HG02840 (cell line): ENCODE results near the gene FBXO24.
"Not testable (repeated sequence)": the region's sequence is repeated elsewhere in the genome, so short reads cannot be mapped to it uniquely, and the experiment has no call there.

ENCODE experiments used
- ATAC-seq: cut with Tn5 transposase; IDR thresholded peaks from one replicate; pipeline ENCODE4 v1.9.1; 2021; ENCODE audit warnings: mild to moderate bottlenecking, moderate library complexity, moderate number of reproducible peaks; ENCODE audit not compliant: unreplicated experiment, low FRiP score

The FBXO24 gene, protein sequence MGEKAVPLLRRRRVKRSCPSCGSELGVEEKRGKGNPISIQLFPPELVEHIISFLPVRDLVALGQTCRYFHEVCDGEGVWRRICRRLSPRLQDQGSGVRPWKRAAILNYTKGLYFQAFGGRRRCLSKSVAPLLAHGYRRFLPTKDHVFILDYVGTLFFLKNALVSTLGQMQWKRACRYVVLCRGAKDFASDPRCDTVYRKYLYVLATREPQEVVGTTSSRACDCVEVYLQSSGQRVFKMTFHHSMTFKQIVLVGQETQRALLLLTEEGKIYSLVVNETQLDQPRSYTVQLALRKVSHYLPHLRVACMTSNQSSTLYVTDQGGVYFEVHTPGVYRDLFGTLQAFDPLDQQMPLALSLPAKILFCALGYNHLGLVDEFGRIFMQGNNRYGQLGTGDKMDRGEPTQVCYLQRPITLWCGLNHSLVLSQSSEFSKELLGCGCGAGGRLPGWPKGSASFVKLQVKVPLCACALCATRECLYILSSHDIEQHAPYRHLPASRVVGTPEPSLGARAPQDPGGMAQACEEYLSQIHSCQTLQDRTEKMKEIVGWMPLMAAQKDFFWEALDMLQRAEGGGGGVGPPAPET

DNA sequence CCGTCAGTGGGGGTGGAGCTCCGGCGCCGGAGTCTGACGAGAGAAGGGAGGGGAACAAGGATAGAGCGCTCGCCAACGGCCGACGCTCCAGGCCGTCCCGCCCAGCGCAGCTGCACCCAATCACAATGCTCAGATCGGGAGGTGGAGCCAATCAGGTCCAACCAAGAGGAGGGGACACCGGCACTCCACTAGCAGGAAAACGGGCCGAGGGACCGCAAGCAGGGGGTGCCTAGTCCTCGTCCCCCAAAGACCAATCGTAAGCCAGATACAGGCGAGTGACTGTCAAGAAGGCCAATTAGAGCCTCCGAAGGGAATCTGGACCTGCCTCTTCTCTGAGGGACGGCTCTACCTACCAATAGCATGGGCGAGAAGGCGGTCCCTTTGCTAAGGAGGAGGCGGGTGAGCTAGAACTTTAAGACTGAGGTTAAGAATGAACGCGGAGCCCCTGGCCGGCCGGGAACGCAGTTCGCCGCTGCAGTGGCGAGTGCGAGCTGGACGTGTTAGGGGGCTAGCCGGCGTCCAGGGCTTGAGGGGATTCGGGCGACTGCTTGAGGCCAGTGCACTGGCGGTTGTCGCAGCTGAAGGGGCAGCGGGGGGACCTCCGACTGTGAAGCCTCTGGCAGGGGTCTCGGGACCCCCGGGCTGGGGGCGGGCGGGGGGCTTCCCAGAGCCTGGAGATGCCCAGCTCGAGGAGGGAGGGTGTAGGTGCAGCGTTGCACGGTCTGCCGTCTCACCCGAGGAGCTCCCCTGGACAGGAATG lies at the start of gene FBXO24:
Gene FBXO24, plus strand, starts transcription at position 63 of the 760 bp plus-strand sequence. Its CDS starts 298 bp downstream, at position 361.
- ATAC-seq: peak; percentile 86

DNA sequence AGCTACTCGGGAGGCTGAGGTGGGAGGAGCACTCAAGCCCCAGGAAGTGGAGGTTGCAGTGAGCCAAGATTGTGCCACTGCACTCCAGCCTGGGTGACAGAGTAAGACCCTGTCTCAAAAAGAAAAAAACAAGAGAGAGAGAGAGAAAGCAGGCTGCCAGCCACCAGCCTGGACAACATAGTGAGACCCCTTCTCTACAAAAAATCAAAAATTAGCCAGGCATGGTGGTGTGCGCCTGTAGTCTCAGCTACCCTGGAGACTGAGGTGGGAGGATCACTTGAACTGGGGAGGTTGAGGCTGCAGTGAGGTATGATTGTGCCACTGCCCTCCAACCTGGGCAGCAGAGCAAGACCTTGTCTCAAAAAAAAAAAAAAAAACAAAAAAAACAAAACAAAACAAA lies 49.4 kb upstream of the FBXO24 start:
- not testable (repeated sequence) for ATAC-seq

DNA sequence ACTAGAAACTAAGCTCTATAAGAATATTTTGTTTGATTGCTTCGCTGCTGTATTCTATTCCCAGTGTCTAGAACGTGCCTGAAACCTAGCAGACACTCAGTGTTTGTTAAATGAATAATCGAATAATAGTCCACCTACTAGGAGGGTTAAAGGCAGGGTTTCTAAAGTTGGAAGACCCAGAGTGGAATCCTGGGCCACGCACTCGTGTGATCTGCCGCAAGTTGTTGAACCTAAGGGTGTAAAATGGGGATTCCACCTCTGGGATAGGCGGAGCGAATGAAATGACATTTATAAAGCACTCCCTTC lies 47.8 kb upstream of the FBXO24 start:
- ATAC-seq: no peak

DNA sequence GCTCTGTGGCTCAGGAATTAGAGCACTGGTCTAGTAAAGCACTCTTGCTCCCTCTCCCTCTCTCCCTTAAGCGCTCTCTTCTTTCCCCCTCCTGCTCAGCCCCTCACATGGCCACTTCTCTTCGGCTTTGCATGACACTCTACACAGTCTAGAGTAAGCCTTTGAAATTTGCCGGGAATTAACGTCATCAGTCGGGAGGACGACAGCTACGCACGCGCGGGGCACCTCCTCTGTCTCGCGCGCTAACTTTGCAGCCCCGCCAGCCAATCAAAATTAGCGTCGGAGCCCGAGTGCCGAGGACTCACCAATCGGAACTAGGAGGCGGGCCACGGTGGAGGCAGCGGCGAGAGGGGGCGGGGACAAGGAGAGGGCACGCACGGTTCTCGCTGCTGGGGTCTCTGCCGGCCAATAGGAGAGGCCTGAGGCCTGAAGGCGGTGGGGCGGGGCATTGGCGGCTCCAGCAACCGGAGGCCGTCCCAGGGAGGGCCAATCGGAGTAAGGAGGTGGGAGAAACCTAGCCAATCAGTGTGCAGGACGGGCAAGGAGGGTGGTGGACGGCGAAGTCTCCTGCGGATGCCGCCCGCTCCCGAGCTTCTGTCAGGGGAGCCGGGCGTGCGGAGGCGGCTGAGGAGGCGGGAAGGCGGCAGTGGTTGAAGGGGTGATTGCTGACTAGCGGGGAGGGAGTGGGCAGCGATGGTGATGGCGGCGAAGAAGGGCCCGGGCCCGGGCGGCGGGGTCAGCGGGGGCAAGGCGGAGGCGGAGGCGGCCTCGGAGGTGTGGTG lies 47.3 kb upstream of the FBXO24 start, which contains the start of gene AGFG2:
Gene AGFG2, plus strand, starts transcription at position 550 of the 782 bp plus-strand sequence. Its CDS starts 144 bp downstream, at position 694.
- ATAC-seq: peak; percentile 93

DNA sequence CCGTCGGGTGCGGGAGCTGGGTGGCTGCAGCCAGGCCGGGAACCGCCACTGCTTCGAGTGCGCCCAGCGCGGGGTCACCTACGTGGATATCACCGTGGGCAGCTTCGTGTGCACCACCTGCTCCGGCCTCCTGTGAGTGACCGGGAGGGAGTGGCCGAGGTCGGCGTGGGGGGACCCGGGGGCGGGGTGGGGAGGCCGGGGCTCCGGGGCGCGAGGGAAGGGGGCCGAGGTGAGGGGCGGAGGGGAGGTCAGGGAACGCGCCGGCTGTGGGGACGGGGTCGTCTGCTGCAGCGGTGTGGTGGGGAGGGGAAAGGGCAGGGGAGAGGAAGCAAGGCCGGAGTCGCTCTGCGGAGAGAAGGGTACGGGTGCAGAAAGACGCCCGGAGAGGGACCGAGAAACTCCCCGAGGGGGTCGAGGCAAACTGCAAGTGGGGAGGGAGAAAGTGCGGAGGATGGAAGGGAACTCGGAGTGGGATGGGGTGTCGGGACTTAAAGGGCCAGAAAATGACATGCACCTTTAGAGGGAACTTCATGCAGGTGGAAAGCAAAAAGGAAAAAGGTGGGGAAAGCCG lies 46.6 kb upstream of the FBXO24 start:
- ATAC-seq: no peak

DNA sequence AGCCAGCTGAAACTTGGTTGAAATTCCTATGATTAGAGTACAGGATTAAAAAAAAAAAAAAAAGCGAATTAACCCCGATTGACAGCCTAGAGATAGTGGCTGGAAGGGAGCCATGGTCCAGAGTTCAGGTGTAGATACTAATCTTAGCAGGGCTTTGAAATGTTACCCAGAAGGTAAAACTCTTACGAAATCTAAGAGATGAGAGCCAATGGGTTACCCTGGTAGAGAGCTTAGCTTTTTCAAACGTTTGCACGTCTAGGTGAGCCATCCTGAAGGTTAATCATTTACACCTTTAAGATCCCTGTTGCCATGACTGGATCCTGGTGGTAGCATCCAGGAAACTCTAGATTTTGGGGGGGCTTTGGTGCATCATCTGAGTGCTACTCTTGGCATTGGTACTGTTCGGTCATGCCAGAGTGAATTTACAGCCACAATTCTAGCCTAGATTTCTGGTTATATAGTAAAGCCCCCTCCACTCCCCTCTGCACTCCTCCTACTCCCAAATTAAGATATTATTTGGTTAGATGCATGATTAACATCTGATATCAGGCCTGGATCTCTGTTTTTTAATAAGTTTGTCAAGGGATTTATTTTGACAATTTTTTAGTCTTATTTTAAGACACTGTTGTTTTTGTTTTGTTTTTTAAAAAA lies 45.9 kb upstream of the FBXO24 start:
- ATAC-seq: no peak

DNA sequence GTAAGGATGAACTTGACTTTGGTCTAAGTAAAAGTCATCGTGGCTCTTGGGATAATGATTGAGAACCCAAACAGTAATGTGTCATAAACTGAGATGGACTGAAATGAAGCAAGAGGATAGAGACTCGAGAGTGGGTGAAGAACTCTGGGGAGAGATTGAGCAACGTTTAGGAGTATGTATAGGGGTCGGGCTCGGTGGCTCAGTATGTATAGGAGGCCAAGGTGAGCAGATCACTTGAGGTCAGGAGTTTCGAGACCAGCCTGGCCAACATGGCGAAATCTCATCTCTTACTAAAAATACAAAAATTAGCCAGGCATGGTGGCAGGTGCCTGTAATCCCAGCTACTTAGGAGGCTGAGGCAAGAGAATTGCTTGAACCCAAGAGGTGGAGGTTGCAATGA lies 44.8 kb upstream of the FBXO24 start:
- not testable (repeated sequence) for ATAC-seq

DNA sequence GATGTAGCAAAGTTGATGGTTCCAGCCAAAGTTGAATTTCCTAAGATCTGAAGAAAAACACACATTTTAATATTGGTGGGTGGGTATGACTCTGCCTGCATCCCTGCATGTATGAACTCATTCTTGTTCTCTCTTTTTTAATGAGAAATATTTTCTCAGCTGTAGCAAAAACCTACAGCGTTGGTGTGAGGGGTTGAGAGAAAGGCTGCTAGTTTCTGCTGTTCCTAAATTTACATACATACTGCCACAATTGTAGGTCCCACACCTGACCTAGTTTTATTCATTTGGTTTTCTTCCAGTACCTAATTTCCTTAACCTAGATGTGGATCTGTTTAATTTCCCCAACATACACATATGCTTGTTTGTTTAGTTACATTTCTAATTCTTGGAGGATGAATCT lies 42.5 kb upstream of the FBXO24 start:
- ATAC-seq: no peak

DNA sequence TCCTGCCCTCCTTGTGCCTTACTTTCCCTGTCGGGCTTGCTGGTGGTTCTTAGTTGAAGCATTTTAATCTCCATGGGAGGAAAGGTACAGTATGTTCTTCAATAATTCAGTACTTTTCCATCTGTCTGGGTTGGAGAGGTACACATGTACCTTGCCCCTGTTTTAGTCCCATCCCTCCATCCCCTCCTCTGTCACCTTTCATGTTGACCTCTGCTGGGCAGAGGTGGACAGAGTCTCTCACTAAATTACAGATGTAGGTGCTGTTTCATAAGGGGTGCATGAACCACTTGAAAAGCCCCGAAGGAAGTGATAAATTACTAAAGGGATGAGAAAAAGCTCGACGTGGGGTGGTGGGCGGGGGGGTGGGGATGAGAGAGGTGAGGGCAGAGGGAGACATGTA lies 41.7 kb upstream of the FBXO24 start:
- ATAC-seq: no peak

DNA sequence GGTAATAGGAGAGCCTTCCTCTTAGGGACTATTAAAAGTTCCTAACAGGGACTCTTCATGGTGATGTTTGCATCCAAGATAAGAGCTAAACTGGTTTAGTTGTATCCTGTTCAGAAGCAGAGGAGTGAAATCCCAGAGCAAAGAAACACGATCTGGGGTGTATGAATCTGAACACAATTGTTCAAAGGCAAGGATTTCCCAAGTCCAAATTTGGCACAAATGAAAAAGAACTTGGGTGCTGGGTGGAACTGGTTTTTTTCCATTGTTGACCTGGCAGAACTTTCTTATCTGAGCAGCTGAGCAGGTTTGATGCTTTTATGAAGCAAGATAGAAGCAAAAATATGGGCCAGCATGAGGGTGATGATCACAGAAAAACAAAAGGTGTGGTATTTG lies 41.2 kb upstream of the FBXO24 start:
- ATAC-seq: no peak

DNA sequence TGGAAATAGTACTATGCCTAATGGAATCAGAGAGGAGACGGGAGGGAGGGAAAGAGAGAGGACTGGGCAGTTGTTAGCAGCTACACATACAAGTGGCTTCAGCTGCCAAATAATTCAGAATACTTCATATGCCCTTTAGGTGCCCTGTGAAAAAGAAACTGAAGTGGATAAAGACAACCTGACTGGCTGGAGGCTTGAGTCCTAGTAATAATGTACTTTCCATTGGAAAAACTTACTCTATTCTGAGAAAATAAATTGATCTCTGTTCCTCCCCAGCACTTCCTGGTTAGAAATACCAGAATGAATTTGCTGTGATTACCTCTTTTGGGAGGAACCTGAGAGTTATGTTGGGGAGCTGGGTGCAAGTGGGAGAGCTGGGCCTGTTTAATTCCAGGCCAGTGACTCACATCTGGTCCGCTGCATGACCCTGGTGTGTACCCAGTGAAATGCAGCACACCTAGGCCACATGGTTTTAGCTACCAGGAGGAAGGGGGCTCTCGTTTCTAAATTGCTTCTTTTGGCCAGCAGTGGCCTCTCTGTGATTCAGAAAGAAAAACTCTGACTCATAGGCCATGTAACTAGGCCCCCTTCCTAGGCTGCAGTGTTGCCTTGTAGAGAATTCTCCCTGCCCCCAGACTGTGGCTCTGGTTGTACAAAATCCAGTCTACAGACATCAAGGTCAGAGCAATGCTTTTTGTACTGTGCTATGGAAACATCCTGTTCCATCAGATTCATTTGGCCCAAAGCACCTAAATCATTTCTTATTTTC lies 40.6 kb upstream of the FBXO24 start:
- ATAC-seq: peak; percentile 35

DNA sequence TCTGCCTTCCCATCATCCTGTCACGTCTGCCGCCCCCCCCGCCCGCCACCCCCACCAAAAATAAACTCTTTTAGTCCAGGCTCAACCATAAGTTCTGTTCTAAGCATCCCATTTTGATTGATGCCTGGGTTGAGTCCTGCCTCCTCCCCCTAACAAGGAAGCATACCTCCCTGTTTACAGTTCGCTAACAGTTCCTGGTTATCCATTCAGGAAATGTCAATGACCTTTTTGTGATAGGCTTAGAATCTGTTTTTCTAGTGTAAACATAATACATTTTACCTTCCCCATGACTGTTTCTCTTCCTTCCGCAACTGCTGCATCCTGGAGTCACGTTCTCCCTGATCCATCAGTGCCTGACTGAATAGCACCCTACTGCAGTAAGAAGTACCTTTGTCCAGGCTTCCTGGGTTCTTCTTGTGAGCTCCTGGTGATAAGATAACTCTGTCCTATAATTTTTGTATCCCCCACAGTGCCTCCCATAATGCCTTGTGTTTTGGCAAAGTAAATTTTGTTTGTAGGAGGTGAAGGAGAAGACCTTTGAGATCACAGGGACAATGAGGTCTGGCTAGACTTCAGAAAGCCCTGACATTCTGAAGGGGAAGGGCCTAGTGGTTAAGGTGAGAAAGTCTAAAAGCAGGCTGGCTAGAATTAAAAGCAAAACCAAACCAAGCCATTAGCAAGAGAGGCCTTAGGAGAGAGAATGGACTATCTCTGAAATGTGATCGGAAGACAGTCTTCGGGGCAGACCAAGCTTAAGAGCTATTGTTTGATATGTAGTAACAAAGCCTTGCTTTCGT lies 39.8 kb upstream of the FBXO24 start:
- ATAC-seq: no peak

DNA sequence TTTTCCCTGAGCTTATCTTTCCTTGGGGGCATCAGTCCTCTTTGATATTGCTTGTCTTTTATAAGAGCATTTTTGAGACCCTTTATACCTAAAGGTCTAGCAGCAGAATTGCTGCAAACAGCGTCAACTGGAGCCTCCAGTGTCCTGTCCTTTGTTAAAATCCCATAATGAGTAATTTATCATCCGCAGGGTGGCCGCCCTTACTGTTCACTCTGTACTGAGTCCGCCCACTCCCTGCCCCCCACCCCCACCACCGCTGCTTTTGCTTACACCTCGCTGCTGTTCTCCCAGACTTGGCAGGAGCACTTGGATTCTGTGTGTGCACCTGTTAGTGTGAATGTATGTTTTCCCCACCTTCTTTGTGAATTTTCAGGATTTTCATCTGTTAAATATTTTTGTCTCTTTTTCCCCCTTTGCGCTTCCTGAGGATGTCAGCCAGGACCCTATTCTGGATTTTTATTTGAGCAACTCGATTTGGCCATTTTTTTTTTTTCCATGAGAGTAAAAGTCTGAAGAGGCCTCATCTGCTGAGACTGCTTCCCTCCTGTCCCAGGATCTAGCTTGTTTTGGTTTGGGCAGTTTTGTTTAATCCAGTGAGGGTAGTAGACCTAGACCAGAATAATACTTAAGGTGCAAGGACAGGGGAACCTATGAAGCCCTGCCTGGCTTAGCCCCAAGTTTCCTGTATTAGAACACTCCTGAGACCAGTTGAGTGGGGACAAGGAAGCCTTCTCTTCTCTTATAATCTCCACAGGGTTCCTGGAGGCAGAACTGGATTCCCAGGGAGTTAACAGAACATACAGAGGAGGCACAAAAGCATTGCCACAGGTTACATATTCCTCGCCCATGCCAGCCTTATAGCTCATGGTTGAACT lies 39.0 kb upstream of the FBXO24 start:
- no peak for ATAC-seq

DNA sequence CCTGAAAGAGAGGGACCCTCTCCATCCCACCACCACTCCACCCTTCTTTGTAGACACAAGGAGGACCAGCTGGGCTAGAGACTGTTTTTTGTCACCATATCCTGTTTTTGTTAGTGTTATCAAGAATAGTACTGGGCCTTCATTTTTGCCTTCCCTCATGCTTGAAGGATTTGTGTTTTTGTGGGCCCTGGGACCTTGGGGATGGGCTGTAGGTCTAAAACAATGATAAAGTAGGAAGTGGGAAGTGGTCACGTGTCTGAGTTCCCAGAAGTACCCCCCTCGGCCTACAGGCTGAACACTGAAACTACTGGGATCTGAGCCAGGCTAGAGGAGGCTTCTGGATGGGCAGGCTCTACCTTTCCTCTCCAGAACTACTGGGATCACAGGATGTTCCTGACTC lies 38.3 kb upstream of the FBXO24 start:
- no peak for ATAC-seq

DNA sequence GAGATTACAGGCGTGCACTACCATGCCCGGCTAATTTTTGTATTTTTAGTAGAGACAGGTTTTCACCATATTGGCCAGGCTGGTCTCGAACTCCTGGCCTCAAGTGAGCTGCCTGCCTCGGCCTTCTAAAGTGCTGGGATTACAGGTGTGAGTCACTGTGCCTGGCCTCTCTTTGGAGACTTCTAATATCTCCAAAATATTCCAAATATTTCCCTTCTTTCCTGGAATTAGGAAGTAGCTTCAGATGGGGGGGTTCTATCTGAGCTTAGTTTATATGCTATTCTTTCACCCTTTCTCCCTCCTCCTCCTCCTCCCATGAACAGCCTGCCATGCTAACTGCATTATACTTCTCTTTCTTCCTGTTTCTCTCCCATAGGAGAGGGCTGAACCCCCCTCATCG lies 37.7 kb upstream of the FBXO24 start:
- ATAC-seq: not testable (repeated sequence)

DNA sequence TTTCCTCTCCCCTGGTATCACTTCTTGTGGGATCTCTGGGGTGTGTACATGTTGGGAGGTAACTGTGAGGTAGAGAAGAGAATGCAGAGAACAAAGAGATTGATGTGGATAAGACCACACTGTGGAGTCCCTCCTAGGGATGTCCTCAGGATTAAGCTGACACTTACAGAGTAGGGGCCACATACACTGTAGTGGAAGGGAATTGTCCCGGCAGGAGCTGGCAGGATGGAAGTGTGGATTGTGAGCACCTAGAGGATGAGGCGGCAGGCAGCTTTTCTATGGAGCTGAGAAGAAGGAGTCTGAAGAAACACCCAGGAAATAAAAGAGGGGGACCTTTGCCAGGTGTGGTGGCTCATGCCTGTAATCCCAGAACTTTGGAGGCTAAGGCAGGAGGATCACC lies 33.6 kb upstream of the FBXO24 start:
- no peak for ATAC-seq

DNA sequence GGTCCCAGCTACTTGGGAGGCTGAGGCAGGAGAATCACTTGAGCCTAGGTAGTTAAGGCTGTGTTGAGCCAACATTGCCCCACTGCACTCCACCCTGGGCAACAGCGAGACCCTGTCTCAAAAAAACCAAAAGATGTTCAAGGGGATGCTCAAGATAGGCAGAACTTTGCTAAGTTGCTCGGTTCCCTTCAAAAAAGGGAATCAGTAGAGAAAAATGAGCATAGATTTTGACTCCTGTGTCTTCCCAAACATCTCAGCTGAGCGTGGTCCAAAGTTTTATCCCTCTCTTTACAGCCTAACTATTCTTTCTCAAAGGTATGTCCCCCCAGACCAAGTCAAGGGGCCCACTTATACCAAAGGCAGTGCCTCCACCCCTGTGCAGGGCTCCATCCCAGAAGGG lies 33.1 kb upstream of the FBXO24 start:
- no peak for ATAC-seq
